Occipital lobe (tissue), 2 donors: Measurements from ENCODE around the gene GRIK1. TPM values are rescaled to one million over a fixed set of nuclear protein-coding genes. Genes with fewer than 3 reads are reported as not detected.

ENCODE experiments used
- DNase-seq: peaks from one replicate; lab custom pipeline; 2025; lab: John Stamatoyannopoulos, UW
- total RNA-seq: library from RNA; depleted of rRNA; stranded (reverse); fragments of >200 nt; gene quantifications from one replicate; pipeline ENCODE4 v1.2.3, GENCODE V29; 2014

Gene GRIK1
- total RNA-seq, 1 donor from 2014 or later = 7.5 TPM

- no peak for DNase-seq
Measured at GRCh38 chr21:29487154-29487553, 452.6 kb downstream of the GRIK1 start.

Other genes starting within 250 kb of the GRIK1 start
- gene CLDN17, start 226.8 kb upstream of the GRIK1 start, total RNA-seq = not detected